GM19468 (cell line): ENCODE data around the gene SETBP1.

Experiments
- ATAC-seq: cut with Tn5 transposase; IDR thresholded peaks from one replicate; pipeline ENCODE4 v1.9.1; 2021; ENCODE audit warnings: mild to moderate bottlenecking, moderate library complexity, moderate number of reproducible peaks; ENCODE audit not compliant: unreplicated experiment; ENCODE audit errors: extremely low read depth

Gene SETBP1

GRCh38 chr18:44887227-44887631, 206.5 kb downstream of the SETBP1 start:
- ATAC-seq = peak; percentile 27

- no peak for ATAC-seq
Observed at GRCh38 chr18:44889111-44889510, 208.4 kb downstream of the SETBP1 start.

- no peak for ATAC-seq
Observed at GRCh38 chr18:44893045-44893706, 212.5 kb downstream of the SETBP1 start.

- no peak for ATAC-seq
Observed at GRCh38 chr18:44893966-44894365, 213.3 kb downstream of the SETBP1 start.

GRCh38 chr18:44895176-44895798, 214.6 kb downstream of the SETBP1 start:
- ATAC-seq = no peak

- ATAC-seq = no peak
Observed at GRCh38 chr18:44896846-44897245, 216.2 kb downstream of the SETBP1 start.

GRCh38 chr18:44897411-44897810, 216.7 kb downstream of the SETBP1 start:
- ATAC-seq = no peak

- no peak for ATAC-seq
Observed at GRCh38 chr18:44897816-44898215, 217.1 kb downstream of the SETBP1 start.

- ATAC-seq = no peak
Observed at GRCh38 chr18:44898498-44898897, 217.8 kb downstream of the SETBP1 start.

GRCh38 chr18:44899832-44900231, 219.1 kb downstream of the SETBP1 start:
- no peak for ATAC-seq

GRCh38 chr18:44900627-44901026, 219.9 kb downstream of the SETBP1 start:
- ATAC-seq = no peak

GRCh38 chr18:44901283-44901682, 220.6 kb downstream of the SETBP1 start:
- ATAC-seq = no peak

- no peak for ATAC-seq
Observed at GRCh38 chr18:44903327-44903726, 222.6 kb downstream of the SETBP1 start.

- ATAC-seq = no peak
Observed at GRCh38 chr18:44904768-44905167, 224.1 kb downstream of the SETBP1 start.

- peak; percentile 72 for ATAC-seq
Observed at GRCh38 chr18:44909191-44909719, 228.6 kb downstream of the SETBP1 start.

GRCh38 chr18:44911260-44911659, 230.6 kb downstream of the SETBP1 start:
- ATAC-seq = no peak

- ATAC-seq = no peak
Observed at GRCh38 chr18:44911773-44912172, 231.1 kb downstream of the SETBP1 start.

- ATAC-seq = no peak
Observed at GRCh38 chr18:44912740-44913478, 232.2 kb downstream of the SETBP1 start.

GRCh38 chr18:44914028-44914427, 233.3 kb downstream of the SETBP1 start:
- no peak for ATAC-seq

GRCh38 chr18:44915213-44915612, 234.5 kb downstream of the SETBP1 start:
- ATAC-seq = no peak

GRCh38 chr18:44915661-44916060, 235.0 kb downstream of the SETBP1 start:
- ATAC-seq = no peak
